Panc1 (cell line): ENCODE measurements around the gene ATP9A. TPM values are rescaled to one million over a fixed set of nuclear protein-coding genes. Genes with fewer than 3 reads are reported as not detected.

Experiments
- ATAC-seq: fragments of 200-7000 bp; cut with Tn5 transposase; 2 replicates; pipeline ENCODE4 v1.9.1; 2020; ENCODE audit warnings: mild to moderate bottlenecking, moderate library complexity
- BruUV-seq: library from RNA; stranded (reverse); fragments of 400-500 nt; replicated peaks from 2 replicates; lab custom pipeline; 2021; lab: Mats Ljungman, UMichigan
- CTCF ChIA-PET: fragments of 300-600 bp; sonication (Branson Sonifier 250); formaldehyde crosslinking; loops from one replicate; lab custom pipeline; 2022; ENCODE audit warnings: antibody characterized with exemption; lab: Charles Lee
- POLR2A ChIA-PET: fragments of 300-600 bp; sonication (Branson Sonifier 250); formaldehyde crosslinking; loops from one replicate; lab custom pipeline; 2022; ENCODE audit warnings: antibody characterized with exemption; lab: Charles Lee
- DNase-seq: peaks from one replicate; pipeline ENCODE4 v3.0.0-alpha.2; 2010; ENCODE audit warnings: low read depth, low spot score
- H3K27ac ChIP-seq: 2 replicates; pipeline ENCODE4 v1.5.1; 2011; ENCODE audit warnings: mild to moderate bottlenecking, low read length, inconsistent platforms
- H3K27me3 ChIP-seq: fragments of 200-500 bp; sonication (Bioruptor generic); 2 replicates; pipeline ENCODE4 v1.6.0; 2014; ENCODE audit warnings: low read length, inconsistent platforms; ENCODE audit not compliant: control insufficient read depth, insufficient read depth
- H3K36me3 ChIP-seq: fragments of 200-500 bp; sonication (Bioruptor generic); 2 replicates; pipeline ENCODE4 v1.5.1; 2014; ENCODE audit warnings: inconsistent platforms, mild to moderate bottlenecking, low read length, moderate library complexity; ENCODE audit not compliant: control insufficient read depth, insufficient read depth
- H3K4me1 ChIP-seq: 2 replicates; pipeline ENCODE4 v1.5.1; 2011; ENCODE audit warnings: inconsistent platforms, mild to moderate bottlenecking, low read length, moderate library complexity; ENCODE audit not compliant: control insufficient read depth, insufficient read depth
- H3K4me3 ChIP-seq, 2 experiments: 2 replicates each; pipeline ENCODE4 v1.5.1; 2011 to 2012; ENCODE audit warnings: low read depth in 2 of 2, low read length in 2 of 2, mild to moderate bottlenecking in 2 of 2, inconsistent platforms in 1 of 2, moderate library complexity in 1 of 2
- H3K9me3 ChIP-seq: fragments of 200-500 bp; sonication (Bioruptor generic); 2 replicates; pipeline ENCODE4 v1.5.1; 2014; ENCODE audit warnings: low read depth, mild to moderate bottlenecking, inconsistent platforms, low read length, moderate library complexity; ENCODE audit not compliant: control insufficient read depth, insufficient read depth
- CTCF ChIP-seq: fragments of 450-650 bp; IDR thresholded peaks from 2 replicates; pipeline ENCODE4 v1.5.1; 2017; ENCODE audit warnings: mild to moderate bottlenecking
- POLR2AphosphoS5 ChIP-seq: IDR thresholded peaks from 2 replicates; pipeline ENCODE4 v1.6.1; 2012; ENCODE audit warnings: mild to moderate bottlenecking, low read depth, low read length, moderate library complexity
- REST ChIP-seq, 2 experiments: IDR thresholded peaks; 2 replicates each; pipeline ENCODE4 v1.6.1; 2011 to 2012; ENCODE audit warnings: low read depth in 2 of 2, control low read depth in 1 of 2, low read length in 1 of 2, mild to moderate bottlenecking in 1 of 2, moderate library complexity in 1 of 2; ENCODE audit not compliant: insufficient read depth in 1 of 2
- SIN3A ChIP-seq: IDR thresholded peaks from 2 replicates; pipeline ENCODE4 v1.6.1; 2012; ENCODE audit warnings: low read depth, mild to moderate bottlenecking, low read length, moderate library complexity, borderline replicate concordance; ENCODE audit not compliant: insufficient read depth
- TCF7L2 ChIP-seq: IDR thresholded peaks from 2 replicates; pipeline ENCODE4 v1.6.1; 2011; ENCODE audit warnings: mild to moderate bottlenecking, low read depth, low read length, inconsistent platforms
- in situ Hi-C: cut with HindIII; loops from 2 replicates; pipeline ENCODE4 v1.10.0; 2016; ENCODE audit warnings: low sequenced_read_pairs, low pct_unique_long_range_greater_than_20kb
- intact Hi-C: fragments of 100-400 bp; cut with micrococcal nuclease; formaldehyde crosslinking; loops from one replicate; pipeline ENCODE4 v1.10.0; 2022; ENCODE audit not compliant: unreplicated experiment
- total RNA-seq: library from RNA; stranded (reverse); gene quantifications from one replicate; pipeline ENCODE4 v1.2.1, GENCODE V29; 2021; ENCODE audit not compliant: unreplicated experiment

ATP9A gene
- total RNA-seq, 1 experiment from 2014 or later = 8.7 TPM

GRCh38 chr20:51585148-51585547, 183.0 kb downstream of the ATP9A start:
- DNase-seq = no peak
- H3K9me3 ChIP-seq = no peaks in the 10 kb centered on the region
- no peak for TF ChIP-seq TCF7L2
- no peak for TF ChIP-seq CTCF
- no peak for TF ChIP-seq POLR2AphosphoS5
- TF ChIP-seq REST (IDR thresholded peaks at IDR 0.05; ENCODE audit: insufficient read depth in 1 of 2, low read depth in 2 of 2, low read length in 1 of 2) = no peak
- TF ChIP-seq SIN3A = no peak
- in situ Hi-C loops (no loop called here), intact Hi-C loops (no loop called here)
- no TSS peak for BruUV-seq
- CTCF ChIA-PET = interaction anchor here (1.1 kb wide), 1 partner anchor 10 kb away, joined by 3 read pairs; no protein-coding TSS in a partner anchor
- no peak for ATAC-seq
- H3K36me3 ChIP-seq = no peaks in the 10 kb centered on the region
- H3K27ac ChIP-seq = no peak overlapping the region
- H3K27me3 ChIP-seq = no peaks in the 10 kb centered on the region
- POLR2A ChIA-PET = no interaction called here
- H3K4me3 ChIP-seq = no peak overlapping the region
- H3K4me1 ChIP-seq = no peaks in the 10 kb centered on the region

GRCh38 chr20:51584737-51585136, 183.5 kb downstream of the ATP9A start:
- no TSS peak for BruUV-seq
- Histone ChIP-seq H3K27ac (no peak overlapping the region), H3K27me3 (no peaks in the 10 kb centered on the region), H3K36me3 (no peaks in the 10 kb centered on the region), H3K4me1 (no peaks in the 10 kb centered on the region), H3K9me3 (no peaks in the 10 kb centered on the region), H3K4me3 (no peak overlapping the region)
- TF ChIP-seq POLR2AphosphoS5 = no peak
- no peak for TF ChIP-seq CTCF
- no peak for TF ChIP-seq SIN3A
- TF ChIP-seq REST (IDR thresholded peaks at IDR 0.05; ENCODE audit: insufficient read depth in 1 of 2, low read depth in 2 of 2, low read length in 1 of 2) = no peak
- TF ChIP-seq TCF7L2 = no peak
- ATAC-seq (no peak), DNase-seq (no peak)
- in situ Hi-C loops = no loop called here
- ChIA-PET CTCF (interaction anchor here (1.1 kb wide), 1 partner anchor 10 kb away, joined by 3 read pairs; no protein-coding TSS in a partner anchor), POLR2A (no interaction called here)
- intact Hi-C loops = no loop called here
